Keratinocyte (primary cell): ENCODE data around the gene ZNF581.

Experiments used
- CTCF ChIP-seq, 3 experiments: IDR thresholded peaks in 1 of 3; conservative IDR thresholded peaks in 1 of 3; optimal IDR thresholded peaks in 1 of 3; 2 replicates in 2 of 3; 3 replicates in 1 of 3; pipeline versions ENCODE3 to v1.5.1; 2011; ENCODE audit warnings: low read length in 3 of 3, mild to moderate bottlenecking in 3 of 3, moderate library complexity in 2 of 3, control low read depth in 1 of 3, inconsistent platforms in 1 of 3; ENCODE audit not compliant: insufficient read depth in 2 of 3; ENCODE audit errors: extremely low read depth in 1 of 3
- EZH2 ChIP-seq: IDR thresholded peaks from one replicate; pipeline ENCODE4 v1.6.1; 2012; ENCODE audit warnings: inconsistent platforms, mild to moderate bottlenecking, low read length, moderate library complexity

- TF ChIP-seq CTCF (optimal IDR thresholded peaks at IDR 0.05 in 1 of 3, IDR thresholded peaks at IDR 0.05 in 1 of 3, conservative IDR thresholded peaks at IDR 0.05 in 1 of 3; ENCODE audit: extremely low read depth in 1 of 3, insufficient read depth in 2 of 3, low read length in 3 of 3) (no peak), EZH2 (no peak)
These were observed 19.9 kb upstream of the ZNF581 start for GRCh38 chr19:55623561-55623960.
